Neuronal stem cell (in vitro differentiated cells): ENCODE data around the gene KDM1A.

Source experiments
- DNase-seq: peaks from one replicate; pipeline ENCODE4 v3.0.0-alpha.2; 2013; ENCODE audit warnings: low spot score
- H2AFZ ChIP-seq: one replicate; pipeline ENCODE4 v1.6.1; 2013; ENCODE audit warnings: mild to moderate bottlenecking, low read length, inconsistent platforms
- H2AK5ac ChIP-seq: 2 replicates; pipeline ENCODE4 v1.6.1; 2013; ENCODE audit warnings: low read depth, mild to moderate bottlenecking, inconsistent platforms, low read length, moderate library complexity, mixed read lengths
- H2BK120ac ChIP-seq: 2 replicates; pipeline ENCODE4 v1.6.1; 2013; ENCODE audit warnings: low read depth, mild to moderate bottlenecking, inconsistent platforms, low read length, moderate library complexity, mixed read lengths
- H2BK12ac ChIP-seq: one replicate; pipeline ENCODE4 v1.6.1; 2013; ENCODE audit warnings: low read length, inconsistent platforms
- H2BK15ac ChIP-seq: 2 replicates; pipeline ENCODE4 v1.6.1; 2013; ENCODE audit warnings: mild to moderate bottlenecking, low read length, inconsistent platforms, mixed read lengths
- H2BK5ac ChIP-seq: one replicate; pipeline ENCODE4 v1.6.1; 2013; ENCODE audit warnings: inconsistent platforms, mild to moderate bottlenecking, low read length, moderate library complexity
- H3K14ac ChIP-seq: one replicate; pipeline ENCODE4 v1.6.1; 2013; ENCODE audit warnings: low read length, inconsistent platforms
- H3K18ac ChIP-seq: 2 replicates; pipeline ENCODE4 v1.6.1; 2013; ENCODE audit warnings: low read length, inconsistent platforms
- H3K23ac ChIP-seq: 2 replicates; pipeline ENCODE4 v1.6.1; 2013; ENCODE audit warnings: low read depth, mild to moderate bottlenecking, mixed read lengths, low read length, inconsistent platforms; ENCODE audit not compliant: poor library complexity
- H3K27ac ChIP-seq: replicated peaks from 3 replicates; pipeline ENCODE4 v1.5.1; 2013; ENCODE audit warnings: low read length, inconsistent platforms
- H3K27me3 ChIP-seq, 3 experiments: 2 replicates each; pipeline ENCODE4 v1.6.1; 2013; ENCODE audit warnings: low read length in 3 of 3, mild to moderate bottlenecking in 2 of 3, inconsistent platforms in 1 of 3, low read depth in 1 of 3, mixed read lengths in 1 of 3, moderate library complexity in 1 of 3; ENCODE audit not compliant: control insufficient read depth in 3 of 3, insufficient read depth in 3 of 3
- H3K36me3 ChIP-seq, 2 donors: replicated peaks in 1 of 2; 2 replicates each; pipeline ENCODE4 v1.6.1; 2013; ENCODE audit warnings: low read length in 2 of 2; ENCODE audit not compliant: control insufficient read depth in 2 of 2, insufficient read depth in 2 of 2
- H3K4ac ChIP-seq: 2 replicates; pipeline ENCODE4 v1.6.1; 2013; ENCODE audit warnings: inconsistent platforms, mild to moderate bottlenecking, low read length, moderate library complexity
- H3K4me1 ChIP-seq, 2 donors: 1 replicate in 1 of 2; 2 replicates in 1 of 2; pipeline ENCODE4 v1.6.1; 2013; ENCODE audit warnings: low read length in 2 of 2, low read depth in 1 of 2; ENCODE audit not compliant: control insufficient read depth in 2 of 2, insufficient read depth in 1 of 2
- H3K4me2 ChIP-seq: one replicate; pipeline ENCODE4 v1.6.1; 2013; ENCODE audit warnings: mild to moderate bottlenecking, low read length, inconsistent platforms; ENCODE audit not compliant: insufficient read depth, poor library complexity, severe bottlenecking
- H3K4me3 ChIP-seq, 2 donors: 2 replicates each; pipeline ENCODE4 v1.5.1; 2013; ENCODE audit warnings: low read length in 2 of 2, mild to moderate bottlenecking in 2 of 2, inconsistent platforms in 1 of 2, moderate library complexity in 1 of 2
- H3K79me1 ChIP-seq: one replicate; pipeline ENCODE4 v1.6.1; 2013; ENCODE audit warnings: low read depth, mild to moderate bottlenecking, inconsistent platforms, low read length, moderate library complexity
- H3K9ac ChIP-seq: one replicate; pipeline ENCODE4 v1.6.1; 2013; ENCODE audit warnings: mild to moderate bottlenecking, low read depth, low read length, inconsistent platforms; ENCODE audit not compliant: poor library complexity
- H3K9me3 ChIP-seq, 2 donors: replicated peaks in 1 of 2; 2 replicates each; pipeline versions ENCODE3 to v1.6.1; 2013; ENCODE audit warnings: low read length in 2 of 2, mild to moderate bottlenecking in 2 of 2, inconsistent platforms in 1 of 2, low read depth in 1 of 2, mixed read lengths in 1 of 2, moderate library complexity in 1 of 2; ENCODE audit not compliant: control insufficient read depth in 2 of 2, insufficient read depth in 1 of 2
- H4K8ac ChIP-seq: one replicate; pipeline ENCODE4 v1.6.1; 2013; ENCODE audit warnings: low read depth, mild to moderate bottlenecking, inconsistent platforms, low read length, moderate library complexity
- H4K91ac ChIP-seq: one replicate; pipeline ENCODE4 v1.6.1; 2013; ENCODE audit warnings: low read length, low read depth, mild to moderate bottlenecking, inconsistent platforms; ENCODE audit not compliant: poor library complexity
- WGBS, 2 donors: extraction: QIAGEN DNeasy Blood & Tissue Kit; methylation state at CpG; one replicate each; pipeline ENCODE4 v1.1.7; 2013; ENCODE audit warnings: missing lambda C conversion rate in 2 of 2, mixed read lengths in 1 of 2; ENCODE audit not compliant: insufficient read length in 2 of 2, insufficient replicate concordance in 1 of 2; ENCODE audit errors: extremely low coverage in 2 of 2; 5-methylcytosine and 5-hydroxymethylcytosine counted together

The KDM1A gene

DNA sequence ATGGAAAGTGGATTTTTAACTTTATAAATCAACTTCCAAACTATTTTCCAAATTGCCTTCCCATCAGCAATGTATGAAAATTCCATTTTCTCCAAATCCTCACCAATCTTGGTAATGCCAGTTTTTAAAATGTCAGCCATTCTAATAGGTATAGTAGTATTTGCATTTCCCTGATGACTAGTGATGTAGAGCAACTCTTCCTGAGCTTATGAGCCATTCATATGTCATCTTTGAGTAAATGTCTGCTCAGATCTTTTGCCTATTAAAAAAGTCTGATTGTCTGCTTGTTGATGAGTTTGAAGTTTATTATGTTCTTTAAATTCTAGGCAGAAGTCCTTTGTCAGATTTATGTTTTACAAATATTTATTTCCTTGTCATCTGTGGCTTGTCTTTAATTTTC, 54.7 kb downstream of the KDM1A start:
- Histone ChIP-seq H3K9me3 (no peaks in the 10 kb centered on the region), H2BK120ac (no peak overlapping the region), H3K18ac (no peak overlapping the region), H2AFZ (no peak overlapping the region), H3K4me1 (no peaks in the 10 kb centered on the region), H2BK5ac (no peak overlapping the region), H3K4ac (no peak overlapping the region), H3K36me3 (peaks cover 36 to 96% of the 10 kb centered on the region in 2 donors), H3K23ac (no peak overlapping the region), H2BK15ac (no peak overlapping the region), H3K4me3 (no peak overlapping the region), H3K27me3 (no peaks in the 10 kb centered on the region), H3K79me1 (no peaks in the 10 kb centered on the region), H3K27ac (no peak overlapping the region), H2BK12ac (no peak overlapping the region), H3K14ac (no peak overlapping the region), H3K4me2 (no peak overlapping the region), H2AK5ac (no peak overlapping the region), H3K9ac (no peak overlapping the region), H4K8ac (no peak overlapping the region), H4K91ac (no peak overlapping the region)
- no peak for DNase-seq

DNA sequence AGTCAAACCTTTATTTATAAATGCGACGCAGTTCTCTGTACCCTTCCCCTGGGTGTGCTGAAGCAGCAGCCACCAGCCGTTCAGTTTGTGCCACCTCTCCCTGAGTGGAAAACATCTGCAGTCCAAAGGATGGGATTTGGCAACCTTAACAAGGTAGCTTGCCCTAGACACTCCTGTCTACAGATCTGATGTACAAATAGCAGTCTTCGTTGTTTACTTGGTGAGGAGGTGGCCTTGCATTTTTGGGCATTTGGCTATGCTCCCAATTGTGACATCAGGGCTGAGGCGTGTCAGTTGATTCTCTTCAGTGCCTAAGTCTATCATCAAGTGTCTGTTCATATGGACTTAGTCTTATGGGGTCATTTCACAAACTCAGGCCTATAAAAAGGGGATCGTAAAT, 59.8 kb downstream of the KDM1A start:
- no peak overlapping the region for H3K4me2 ChIP-seq
- peaks cover 51 to 98% of the 10 kb centered on the region in 2 donors for H3K36me3 ChIP-seq
- no peaks in the 10 kb centered on the region for H3K79me1 ChIP-seq
- no peak overlapping the region for H2BK120ac ChIP-seq
- no peaks in the 10 kb centered on the region for H3K9me3 ChIP-seq
- H2BK12ac ChIP-seq = no peak overlapping the region
- no peaks in the 10 kb centered on the region for H3K27me3 ChIP-seq
- H2BK15ac ChIP-seq = no peak overlapping the region
- H2AK5ac ChIP-seq = no peak overlapping the region
- no peak overlapping the region for H3K18ac ChIP-seq
- no peak overlapping the region for H3K23ac ChIP-seq
- no peak overlapping the region for H3K9ac ChIP-seq
- H4K8ac ChIP-seq = no peak overlapping the region
- no peak overlapping the region for H4K91ac ChIP-seq
- H3K4ac ChIP-seq = no peak overlapping the region
- H3K4me3 ChIP-seq = no peak overlapping the region
- no peak overlapping the region for H2AFZ ChIP-seq
- H2BK5ac ChIP-seq = no peak overlapping the region
- no CpG with 5 or more reads among the region's 6 CpGs for WGBS, 2 donors
- no peak for DNase-seq
- H3K14ac ChIP-seq = no peak overlapping the region
- H3K27ac ChIP-seq = no peak overlapping the region
- H3K4me1 ChIP-seq = no peaks in the 10 kb centered on the region

DNA sequence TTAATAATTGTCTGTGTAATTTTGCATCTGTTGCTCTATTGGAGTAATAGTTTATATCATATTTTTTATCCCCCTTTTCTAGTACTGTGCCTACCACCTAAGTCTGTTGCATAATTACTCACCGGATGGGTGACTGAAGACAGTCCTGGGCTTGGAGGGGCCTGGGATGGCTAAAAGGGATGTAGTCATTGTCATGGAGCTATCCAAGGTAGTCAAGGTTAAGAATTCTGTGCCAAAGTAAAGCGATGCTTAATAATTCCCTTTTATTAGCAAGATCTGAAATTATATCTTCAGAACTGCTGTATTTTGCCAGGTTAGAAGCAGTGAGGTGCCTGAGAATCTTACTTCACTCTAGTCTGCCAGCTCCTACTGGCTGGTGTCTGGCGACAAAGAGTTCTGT, 61.6 kb downstream of the KDM1A start:
- Histone ChIP-seq H3K4me1 (no peaks in the 10 kb centered on the region), H3K23ac (no peak overlapping the region), H3K14ac (no peak overlapping the region), H3K18ac (no peak overlapping the region), H3K79me1 (peaks cover 3% of the 10 kb centered on the region), H4K8ac (no peak overlapping the region), H3K36me3 (peaks cover 61 to 100% of the 10 kb centered on the region in 2 donors), H2BK12ac (no peak overlapping the region), H3K27me3 (no peaks in the 10 kb centered on the region), H2BK15ac (no peak overlapping the region), H4K91ac (no peak overlapping the region), H3K4ac (no peak overlapping the region), H3K27ac (no peak overlapping the region), H2BK120ac (no peak overlapping the region), H3K4me3 (no peak overlapping the region), H3K9ac (no peak overlapping the region), H2BK5ac (no peak overlapping the region), H2AFZ (no peak overlapping the region), H3K9me3 (no peaks in the 10 kb centered on the region), H3K4me2 (no peak overlapping the region), H2AK5ac (no peak overlapping the region)
- no peak for DNase-seq
- WGBS, 2 donors = no CpG with 5 or more reads among the region's 3 CpGs

DNA sequence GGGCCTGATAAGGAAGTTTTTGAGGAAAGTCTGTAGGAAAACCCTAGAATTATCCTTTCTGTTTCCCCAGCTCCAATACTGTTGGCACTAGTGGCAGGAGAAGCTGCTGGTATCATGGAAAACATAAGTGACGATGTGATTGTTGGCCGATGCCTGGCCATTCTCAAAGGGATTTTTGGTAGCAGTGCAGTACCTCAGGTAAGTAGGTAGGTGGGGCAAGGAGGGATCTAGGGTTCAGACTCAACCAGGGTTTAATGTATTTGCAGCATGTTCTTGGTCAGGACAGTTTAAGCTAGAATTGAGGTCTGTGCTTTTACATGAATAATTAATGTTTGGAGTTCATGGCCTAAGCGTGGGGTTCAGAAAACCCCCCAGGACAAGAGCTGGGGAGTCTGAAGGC, 62.1 kb downstream of the KDM1A start:
- H4K91ac ChIP-seq = no peak overlapping the region
- H3K27ac ChIP-seq = no peak overlapping the region
- H4K8ac ChIP-seq = no peak overlapping the region
- no peak overlapping the region for H3K18ac ChIP-seq
- H3K23ac ChIP-seq = no peak overlapping the region
- no CpG with 5 or more reads among the region's 3 CpGs for WGBS, 2 donors
- no peak overlapping the region for H3K14ac ChIP-seq
- H2BK5ac ChIP-seq = no peak overlapping the region
- no peak overlapping the region for H3K9ac ChIP-seq
- no peak overlapping the region for H3K4me3 ChIP-seq
- H3K4ac ChIP-seq = no peak overlapping the region
- H2AK5ac ChIP-seq = no peak overlapping the region
- no peak overlapping the region for H2BK15ac ChIP-seq
- no peaks in the 10 kb centered on the region for H3K4me1 ChIP-seq
- H2BK12ac ChIP-seq = no peak overlapping the region
- no peaks in the 10 kb centered on the region for H3K9me3 ChIP-seq
- H3K79me1 ChIP-seq = peaks cover 3% of the 10 kb centered on the region
- H3K27me3 ChIP-seq = no peaks in the 10 kb centered on the region
- H2BK120ac ChIP-seq = no peak overlapping the region
- H3K36me3 ChIP-seq = peaks cover 63 to 100% of the 10 kb centered on the region in 2 donors
- H3K4me2 ChIP-seq = no peak overlapping the region
- H2AFZ ChIP-seq = no peak overlapping the region
- no peak for DNase-seq
